Measurements from ENCODE around the gene SART1. TPM values are rescaled to one million over a fixed set of nuclear protein-coding genes. Genes with fewer than 3 reads are reported as not detected.

Gene SART1
- total and polyA plus RNA-seq, 4 donors: 13.6 to 24.3 (median 15.1) TPM

- 95% methylated on average over 34 of the region's 34 CpGs for WGBS
- H3K4me1 ChIP-seq (ENCODE audit: control insufficient read depth in 4 of 4, insufficient read depth in 4 of 4, low read length in 3 of 4): no peaks in the 10 kb centered on the region
- no peaks in the 10 kb centered on the region for H3K27me3 ChIP-seq (ENCODE audit: control insufficient read depth in 4 of 4, insufficient read depth in 4 of 4, low read length in 3 of 4)
- no peak overlapping the region for H3K9ac ChIP-seq (ENCODE audit: low read depth in 1 of 2, low read length in 2 of 2)
- peaks cover 13 to 39% (median 24%) of the 10 kb centered on the region in 4 donors for H3K36me3 ChIP-seq (ENCODE audit: control insufficient read depth in 4 of 4, insufficient read depth in 3 of 4, low read depth in 1 of 4, low read length in 3 of 4)
- no peak overlapping the region for H3K4me3 ChIP-seq (ENCODE audit: low read depth in 1 of 3, low read length in 3 of 3)
- no peak for TF ChIP-seq RXRA (IDR thresholded peaks at IDR 0.05)
- no peak for TF ChIP-seq GABPA (IDR thresholded peaks at IDR 0.05 in 1 of 2, conservative IDR thresholded peaks at IDR 0.05 in 1 of 2)
- TF ChIP-seq HNF4G (IDR thresholded peaks at IDR 0.05): no peak
- no peak for TF ChIP-seq FOXA2 (IDR thresholded peaks at IDR 0.05)
- no peak for TF ChIP-seq TAF1 (conservative IDR thresholded peaks at IDR 0.05)
- TF ChIP-seq FOXA1 (IDR thresholded peaks at IDR 0.05): no peak
- TF ChIP-seq CTCF (IDR thresholded peaks at IDR 0.05; ENCODE audit: low read depth, low read length, missing input control): no peak
- TF ChIP-seq SP1 (IDR thresholded peaks at IDR 0.05): no peak
- no peak for TF ChIP-seq EGR1 (IDR thresholded peaks at IDR 0.05; ENCODE audit: low read depth in 2 of 2)
- no peak for TF ChIP-seq RAD21 (IDR thresholded peaks at IDR 0.05)
- TF ChIP-seq NR2F2 (IDR thresholded peaks at IDR 0.05): no peak
- TF ChIP-seq JUND (IDR thresholded peaks at IDR 0.05): no peak
- no peak for TF ChIP-seq REST (IDR thresholded peaks at IDR 0.05)
- no peak for TF ChIP-seq YY1 (IDR thresholded peaks at IDR 0.05)
- TF ChIP-seq MAX (IDR thresholded peaks at IDR 0.05): no peak
- no peak for TF ChIP-seq ATF3 (IDR thresholded peaks at IDR 0.05)
- no peak for TF ChIP-seq ZBTB33 (IDR thresholded peaks at IDR 0.05)
- no peak for TF ChIP-seq HNF4A (conservative IDR thresholded peaks at IDR 0.05)
- no peaks in the 10 kb centered on the region for H3K9me3 ChIP-seq (ENCODE audit: control insufficient read depth in 4 of 4, low read length in 3 of 4)
- no peak overlapping the region for H3K27ac ChIP-seq (ENCODE audit: low read depth in 1 of 2, low read length in 2 of 2)
- no peak for DNase-seq (ENCODE audit: low spot score)
These were observed 17.1 kb downstream of the SART1 start for GRCh38 chr11:65978391-65979238.
